Head of caudate nucleus (tissue), 42 donors: ENCODE measurements around the gene PKD2L1.
A peak's percentile ranks its signal among the peaks of the same experiment; 100 is the strongest.
"Not testable (repeated sequence)": the region's sequence is repeated elsewhere in the genome, so short reads cannot be mapped to it uniquely, and the experiment has no call there.

Source experiments
- DNase-seq, 42 donors: peaks; one replicate each; pipeline versions ENCODE4 v3.0.0 to v3.0.0-alpha.2; 2020 to 2021; ENCODE audit warnings: mixed read lengths in 7 of 42
- intact Hi-C: fragments of 100-400 bp; cut with DNase I; formaldehyde crosslinking; loops from one replicate; pipeline ENCODE4 v1.15.0; 2022

Gene PKD2L1

GRCh38 chr10:100301123-100301522 is 28.9 kb downstream of the PKD2L1 start:
- intact Hi-C loops, result loop anchor here (5.0 kb wide), 1 partner anchor 131 kb away; no protein-coding TSS in a partner anchor
- DNase-seq, result not testable (repeated sequence)

GRCh38 chr10:100297242-100297641 is 32.8 kb downstream of the PKD2L1 start:
- intact Hi-C loops, result no loop called here
- no peak for DNase-seq

- intact Hi-C loops, result no loop called here
Observed at GRCh38 chr10:100293066-100293465, 37.0 kb downstream of the PKD2L1 start.

GRCh38 chr10:100292300-100292699 is 37.7 kb downstream of the PKD2L1 start:
- intact Hi-C loops, result not testable (repeated sequence)
- peak in 3 of 42 donors; percentile 25 to 30 (median 28) for DNase-seq

More at GRCh38 chr10:100293066-100293465, 37.0 kb downstream of the PKD2L1 start:
- no peak for DNase-seq

GRCh38 chr10:100291356-100291755 is 38.7 kb downstream of the PKD2L1 start:
- intact Hi-C loops, result no loop called here
- DNase-seq, result peak in 1 of 42 donors; percentile 14

- intact Hi-C loops, result loop anchor here (5.0 to 10.0 kb wide), 2 partner anchors 53 to 245 kb away; partner anchors contain the start of gene HIF1AN
- no peak for DNase-seq
Observed at GRCh38 chr10:100289641-100290040, 40.4 kb downstream of the PKD2L1 start.

GRCh38 chr10:100288196-100288595 is 41.8 kb downstream of the PKD2L1 start:
- intact Hi-C loops, result loop anchor here (1.0 to 10.0 kb wide), 3 partner anchors 54 to 247 kb away; partner anchors contain the start of gene HIF1AN
- DNase-seq, result no peak

- no peak for DNase-seq
- intact Hi-C loops, result loop anchor here (1.0 to 10.0 kb wide), 3 partner anchors 55 to 247 kb away; partner anchors contain the start of gene HIF1AN
Observed at GRCh38 chr10:100287756-100288155, 42.3 kb downstream of the PKD2L1 start.

- intact Hi-C loops, result loop anchor here (5.0 to 10.0 kb wide), 2 partner anchors 56 to 248 kb away; partner anchors contain the start of gene HIF1AN
- peak; percentile 59 to 95 (median 89) for DNase-seq
Observed at GRCh38 chr10:100286051-100287033, 43.7 kb downstream of the PKD2L1 start, which contains the start of gene BLOC1S2. Gene BLOC1S2 (minus strand): TSS chr10:100286680. CDS start chr10:100286659, 21 bp downstream.

GRCh38 chr10:100285326-100285725 is 44.7 kb downstream of the PKD2L1 start:
- intact Hi-C loops, result loop anchor here (5.0 to 10.0 kb wide), 2 partner anchors 57 to 249 kb away; partner anchors contain the start of gene HIF1AN
- DNase-seq, result not testable (repeated sequence)

GRCh38 chr10:100282907-100283306 is 47.1 kb downstream of the PKD2L1 start:
- intact Hi-C loops, result loop anchor here (10.0 kb wide), 1 partner anchor 252 kb away; the partner anchor contains the start of gene HIF1AN
- no peak for DNase-seq

- intact Hi-C loops, DNase-seq: not testable (repeated sequence)
Observed at GRCh38 chr10:100276971-100277370, 53.1 kb downstream of the PKD2L1 start.

- intact Hi-C loops, result no loop called here
Observed at GRCh38 chr10:100267239-100268104, 62.6 kb downstream of the PKD2L1 start, which contains the start of gene CWF19L1. Gene CWF19L1 (minus strand): TSS chr10:100267638. CDS start chr10:100267593, 45 bp downstream.

GRCh38 chr10:100265821-100266485 is 64.1 kb downstream of the PKD2L1 start:
- DNase-seq, result no peak
- intact Hi-C loops, result no loop called here

More at GRCh38 chr10:100267239-100268104, 62.6 kb downstream of the PKD2L1 start, which contains the start of gene CWF19L1:
- peak; percentile 75 to 95 (median 88) for DNase-seq

- intact Hi-C loops, result no loop called here
- DNase-seq, result no peak
Observed at GRCh38 chr10:100254191-100254590, 75.8 kb downstream of the PKD2L1 start.

- no peak for DNase-seq
- intact Hi-C loops, result no loop called here
Observed at GRCh38 chr10:100253041-100253440, 77.0 kb downstream of the PKD2L1 start.

GRCh38 chr10:100248820-100249219 is 81.2 kb downstream of the PKD2L1 start:
- DNase-seq, result no peak
- intact Hi-C loops, result no loop called here
